K562 (cell line): ENCODE data around the gene GRK3. TPM values are rescaled to one million over a fixed set of nuclear protein-coding genes. Genes with fewer than 3 reads are reported as not detected.
"Not testable (repeated sequence)": the region's sequence is repeated elsewhere in the genome, so short reads cannot be mapped to it uniquely, and the experiment has no call there.

Experiments
- ATAC-seq: fragments of 200-7000 bp; cut with Tn5 transposase; 3 replicates; pipeline ENCODE4 v1.9.1; 2020; ENCODE audit warnings: moderate library complexity
- BruUV-seq: library from RNA; stranded (reverse); fragments of 400-500 nt; replicated peaks from 2 replicates; lab custom pipeline; 2021; lab: Mats Ljungman, UMichigan
- CTCF ChIA-PET: fragments of 300-600 bp; formaldehyde crosslinking; extraction: SDS; loops from one replicate; lab custom pipeline; 2021; ENCODE audit warnings: low intra/inter-chr PET ratio; lab: Yijun Ruan, JAX
- POLR2A ChIA-PET: fragments of 300-600, 350-650 bp; sonication (Branson Sonifier 250); formaldehyde crosslinking; extraction: SDS; loops from one replicate; lab custom pipeline; 2021; ENCODE audit warnings: antibody characterized with exemption, inconsistent platforms; lab: Yijun Ruan, JAX
- DNase-seq, 4 experiments: peaks; one replicate each; pipeline versions ENCODE4 v3.0.0 to v3.0.0-alpha.2; 2011 to 2018; ENCODE audit warnings: low spot score in 3 of 4, mixed read lengths in 3 of 4; ENCODE audit errors: extremely low read depth in 1 of 4
- FAIRE-seq: peaks from 2 replicates; lab custom pipeline; 2011; peaks lifted over from hg19 to GRCh38; lab: Jason Lieb, UNC
- H2AFZ ChIP-seq: 2 replicates; pipeline ENCODE4 v1.6.0; 2011; ENCODE audit warnings: low read depth, low read length, control low read depth, inconsistent platforms
- H3K27ac ChIP-seq: fragments of 200-600 bp; 3 replicates; pipeline ENCODE4 v1.8.0; 2011; ENCODE audit warnings: low read depth, mild to moderate bottlenecking, control low read depth, inconsistent platforms, low read length, moderate library complexity, mixed read lengths; ENCODE audit errors: extremely low read depth
- H3K27me3 ChIP-seq, 2 experiments: fragments of 300-600 bp in 1 of 2; 2 replicates in 1 of 2; 3 replicates in 1 of 2; pipeline versions ENCODE4 v1.6.0 to v1.8.0; 2011; ENCODE audit warnings: inconsistent platforms in 2 of 2, low read length in 2 of 2, mild to moderate bottlenecking in 1 of 2, mixed read lengths in 1 of 2, moderate library complexity in 1 of 2; ENCODE audit not compliant: control insufficient read depth in 2 of 2, insufficient read depth in 2 of 2
- H3K36me3 ChIP-seq: fragments of 300-600 bp; 3 replicates; pipeline ENCODE4 v1.8.0; 2011; ENCODE audit warnings: mild to moderate bottlenecking, low read length, inconsistent platforms; ENCODE audit not compliant: control insufficient read depth, insufficient read depth
- H3K4me1 ChIP-seq, 2 experiments: fragments of 200-600 bp in 1 of 2; replicated peaks in 1 of 2; 2 replicates in 1 of 2; 3 replicates in 1 of 2; pipeline versions ENCODE4 v1.5.1 to v1.8.0; 2011; ENCODE audit warnings: inconsistent platforms in 2 of 2, low read length in 2 of 2, mild to moderate bottlenecking in 1 of 2, mixed read lengths in 1 of 2, moderate library complexity in 1 of 2; ENCODE audit not compliant: control insufficient read depth in 2 of 2, insufficient read depth in 2 of 2
- H3K4me2 ChIP-seq: 2 replicates; pipeline ENCODE4 v1.6.1; 2011; ENCODE audit warnings: low read length, control low read depth, inconsistent platforms, mixed read lengths; ENCODE audit not compliant: insufficient read depth
- H3K4me3 ChIP-seq: fragments of 200-600 bp; sonication (generic), shearing (Covaris generic); 2 replicates; pipeline ENCODE4 v1.5.1; 2016; ENCODE audit warnings: control low read depth, inconsistent platforms
- H3K79me2 ChIP-seq: fragments of 200-600 bp; 3 replicates; pipeline ENCODE4 v1.8.0; 2011; ENCODE audit warnings: low read length, inconsistent platforms; ENCODE audit not compliant: control insufficient read depth, insufficient read depth
- H3K9ac ChIP-seq, 2 experiments: 2 replicates each; pipeline versions ENCODE4 v1.6.0 to v1.6.1; 2011; ENCODE audit warnings: low read depth in 2 of 2, low read length in 2 of 2, control low read depth in 1 of 2, inconsistent platforms in 1 of 2, mild to moderate bottlenecking in 1 of 2, mixed read lengths in 1 of 2; ENCODE audit not compliant: insufficient read depth in 1 of 2
- H3K9me1 ChIP-seq: one replicate; pipeline ENCODE4 v1.6.0; 2011; ENCODE audit warnings: inconsistent platforms, mild to moderate bottlenecking, low read length, moderate library complexity; ENCODE audit not compliant: control insufficient read depth, insufficient read depth
- H3K9me3 ChIP-seq: replicated peaks from 2 replicates; pipeline ENCODE4 v1.5.1; 2011; ENCODE audit warnings: low read depth, low read length, inconsistent platforms; ENCODE audit not compliant: control insufficient read depth, insufficient read depth
- H4K20me1 ChIP-seq: replicated peaks from 2 replicates; pipeline ENCODE4 v1.6.1; 2011; ENCODE audit warnings: low read length, inconsistent platforms, mixed read lengths; ENCODE audit not compliant: control insufficient read depth, insufficient read depth
- WGBS: fragments of 100-300 bp; shearing (Covaris generic); methylation state at CpG from one replicate; pipeline ENCODE4 v1.1.6; 2016; ENCODE audit warnings: low coverage, mixed read lengths; ENCODE audit not compliant: insufficient coverage; ENCODE audit errors: missing lambda C conversion rate; 5-methylcytosine and 5-hydroxymethylcytosine counted together
- in situ Hi-C: fragments of 300-500 bp; cut with MboI; formaldehyde crosslinking; loops from 4 replicates; pipeline ENCODE4 v1.15.0; 2018; ENCODE audit warnings: inconsistent platforms, mixed read lengths
- intact Hi-C: fragments of 100-400 bp; cut with micrococcal nuclease; formaldehyde crosslinking; loops from 2 replicates; pipeline ENCODE4 v1.14.2; 2022
- polyA plus RNA-seq, 8 experiments: library from polyadenylated mRNA; depleted of rRNA in 4 of 8; stranded (reverse) in 5 of 8; unstranded in 3 of 8; fragments of >200 nt; fragmentation: Nextera tagmentation in 2 of 8; fragmentation: Illumina TruSeq in 1 of 8; extraction: Ambion mirVana in 2 of 8; extraction: Trizol in 1 of 8; gene quantifications; 2 replicates each; pipeline versions ENCODE4 v1.2.1 to v1.2.3, GENCODE V29; 2011 to 2014; ENCODE audit warnings: inconsistent platforms in 1 of 8, missing spikeins in 1 of 8
- total RNA-seq, 7 experiments: library from RNA; depleted of rRNA in 6 of 7; stranded (reverse); fragments of >200 nt in 6 of 7; fragmentation: Illumina TruSeq in 2 of 7; extraction: Trizol in 2 of 7; gene quantifications; 2 replicates each; pipeline versions ENCODE4 v1.2.1 to v1.2.3, GENCODE V29; 2011 to 2021; ENCODE audit warnings: low replicate concordance in 1 of 7

Gene GRK3
- total and polyA plus RNA-seq, 9 of the 15 experiments (the other 6 are each of a cell fraction or from before 2014, with no cell fraction given) = 1.4 to 7.6 (median 3.6) TPM

DNA sequence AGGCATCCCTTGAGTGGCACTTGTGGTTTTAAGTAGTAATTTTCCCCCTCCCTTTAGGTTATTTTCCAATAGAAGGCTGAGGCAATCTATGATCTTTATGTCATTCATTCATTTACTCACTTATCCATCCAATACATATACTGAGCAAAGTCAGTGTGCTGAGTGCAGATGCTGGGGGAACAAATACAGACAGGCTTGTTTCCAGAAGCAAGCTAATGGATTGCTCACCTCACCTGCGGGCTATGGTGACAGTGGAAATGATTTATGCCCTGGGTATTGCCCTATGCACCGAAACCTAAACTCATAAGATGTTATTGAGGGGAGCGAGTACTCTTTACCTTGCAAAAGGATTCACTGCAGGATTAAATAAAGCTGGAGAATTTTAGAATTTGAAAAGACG is 4.6 kb upstream of the GRK3 start:
- H3K9me3 ChIP-seq, DNase-seq, ATAC-seq, intact Hi-C loops, CTCF ChIA-PET, H3K9ac ChIP-seq, POLR2A ChIA-PET, H3K27ac ChIP-seq, FAIRE-seq, H3K4me1 ChIP-seq, H3K27me3 ChIP-seq, H2AFZ ChIP-seq, H3K4me2 ChIP-seq, H4K20me1 ChIP-seq, H3K36me3 ChIP-seq, H3K4me3 ChIP-seq, H3K9me1 ChIP-seq, H3K79me2 ChIP-seq, in situ Hi-C loops, BruUV-seq: not testable (repeated sequence)
- 23% methylated on average over 3 of the region's 4 CpGs for WGBS

DNA sequence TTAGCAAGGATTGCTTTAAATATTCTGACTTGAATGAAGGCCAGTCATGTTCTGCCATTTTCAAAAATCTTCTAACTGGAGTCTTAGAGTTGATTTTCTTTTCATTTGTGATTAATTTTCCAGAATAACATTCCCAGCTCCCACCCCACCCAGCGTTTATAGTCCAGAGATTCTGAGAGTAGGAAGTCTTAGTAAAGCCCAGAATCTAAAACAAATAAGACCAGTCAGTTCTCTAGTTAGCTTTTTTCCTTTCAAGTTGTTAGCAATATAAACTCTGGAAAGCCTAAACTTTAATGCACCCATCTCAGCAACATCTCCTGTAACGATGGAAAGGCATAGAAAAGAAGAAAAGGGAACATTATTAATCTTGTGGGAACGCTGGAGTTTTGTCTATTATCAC is 3.3 kb upstream of the GRK3 start:
- peaks cover 8 to 13% of the 10 kb centered on the region in 2 experiments; a peak in 4 of 5 replicates for H3K4me1 ChIP-seq
- H3K27ac ChIP-seq, BruUV-seq, H3K36me3 ChIP-seq, intact Hi-C loops, H3K27me3 ChIP-seq, H3K9me3 ChIP-seq, H2AFZ ChIP-seq, DNase-seq, POLR2A ChIA-PET, H3K9ac ChIP-seq, FAIRE-seq, ATAC-seq, in situ Hi-C loops, H3K4me3 ChIP-seq, H3K79me2 ChIP-seq, CTCF ChIA-PET, H3K4me2 ChIP-seq, H4K20me1 ChIP-seq, H3K9me1 ChIP-seq: not testable (repeated sequence)
- WGBS = 0% methylated on average over 1 of the region's 3 CpGs

DNA sequence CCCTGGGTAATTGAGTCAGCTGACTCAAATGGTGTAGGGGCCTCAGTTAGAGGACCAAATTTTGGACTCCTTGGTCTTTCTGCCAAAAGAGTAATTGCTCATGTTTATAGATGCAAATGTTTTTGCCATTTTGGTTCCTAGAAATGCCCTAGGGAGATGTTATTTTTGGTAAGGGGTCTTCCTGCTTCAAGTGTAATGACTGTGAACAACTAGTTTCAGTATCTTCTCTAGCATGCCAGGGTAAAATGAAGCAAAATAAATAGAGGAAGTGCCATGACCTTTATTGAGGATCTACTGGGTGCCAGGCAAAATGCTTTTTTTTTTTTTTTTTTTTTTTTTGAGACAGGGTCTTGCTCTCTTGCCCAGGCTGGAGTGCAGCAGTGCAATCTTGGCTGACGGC is 2.5 kb upstream of the GRK3 start:
- ATAC-seq, POLR2A ChIA-PET, H3K9me1 ChIP-seq, BruUV-seq, H3K27me3 ChIP-seq, in situ Hi-C loops, H3K9ac ChIP-seq, CTCF ChIA-PET, H3K36me3 ChIP-seq, H4K20me1 ChIP-seq, H3K4me3 ChIP-seq, H2AFZ ChIP-seq, DNase-seq, H3K9me3 ChIP-seq, intact Hi-C loops, FAIRE-seq, H3K27ac ChIP-seq, H3K4me2 ChIP-seq: not testable (repeated sequence)
- Histone ChIP-seq H3K79me2 (peaks cover 15% of the 10 kb centered on the region), H3K4me1 (peaks cover 13 to 14% of the 10 kb centered on the region in 2 experiments; a peak in 4 of 5 replicates)
- WGBS = no CpG with 5 or more reads among the region's 1 CpG
